Stimulated activated CD4-positive, alpha-beta T cell treated with anti-CD3 and anti-CD28 coated beads, Interleukin-1b, Interleukin-23, amount 100 ng/mL, for 1 hour (primary cell): ENCODE measurements around the gene PLEK2.
"Not testable (repeated sequence)": the region's sequence is repeated elsewhere in the genome, so short reads cannot be mapped to it uniquely, and the experiment has no call there.

Experiments used
- DNase-seq, 2 donors: peaks; one replicate each; pipeline ENCODE4 v3.0.0-alpha.2; 2020; ENCODE audit warnings: low read depth in 2 of 2

PLEK2 gene, protein sequence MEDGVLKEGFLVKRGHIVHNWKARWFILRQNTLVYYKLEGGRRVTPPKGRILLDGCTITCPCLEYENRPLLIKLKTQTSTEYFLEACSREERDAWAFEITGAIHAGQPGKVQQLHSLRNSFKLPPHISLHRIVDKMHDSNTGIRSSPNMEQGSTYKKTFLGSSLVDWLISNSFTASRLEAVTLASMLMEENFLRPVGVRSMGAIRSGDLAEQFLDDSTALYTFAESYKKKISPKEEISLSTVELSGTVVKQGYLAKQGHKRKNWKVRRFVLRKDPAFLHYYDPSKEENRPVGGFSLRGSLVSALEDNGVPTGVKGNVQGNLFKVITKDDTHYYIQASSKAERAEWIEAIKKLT

DNA sequence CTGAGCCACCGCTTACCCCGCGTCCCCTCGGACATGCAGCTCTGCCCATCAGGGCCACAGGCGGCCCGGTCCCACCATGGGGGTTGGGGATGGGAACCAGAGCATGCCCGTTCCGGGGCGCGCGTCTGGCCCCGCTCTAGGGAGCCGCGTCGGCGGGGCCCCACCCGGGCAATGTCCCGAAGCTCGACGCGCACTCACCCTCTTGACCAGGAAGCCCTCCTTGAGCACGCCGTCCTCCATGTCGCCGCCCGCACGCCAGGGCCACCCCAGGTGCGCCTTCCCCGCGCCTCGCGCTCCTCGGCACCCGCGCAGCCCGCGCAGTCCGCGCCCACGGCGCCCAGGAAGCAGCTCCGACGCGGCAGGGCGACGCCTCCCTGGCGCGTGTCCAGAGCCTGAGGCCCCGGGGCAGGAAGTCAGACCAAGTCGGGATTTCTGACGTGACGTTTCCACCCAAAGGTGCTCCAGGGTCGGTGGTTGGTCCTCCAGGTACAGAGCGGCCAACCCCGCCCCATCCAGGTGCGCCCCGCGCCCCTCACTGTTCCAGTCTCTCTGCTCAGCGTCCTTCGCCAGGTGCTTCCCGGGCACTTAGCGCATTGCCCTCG lies at the start of gene PLEK2:
TSS of gene PLEK2 (minus strand) at position 346 of the 602 bp plus-strand sequence. CDS start at position 240, 106 bp downstream.
- DNase-seq = peak in 1 of 2 donors; percentile 23

DNA sequence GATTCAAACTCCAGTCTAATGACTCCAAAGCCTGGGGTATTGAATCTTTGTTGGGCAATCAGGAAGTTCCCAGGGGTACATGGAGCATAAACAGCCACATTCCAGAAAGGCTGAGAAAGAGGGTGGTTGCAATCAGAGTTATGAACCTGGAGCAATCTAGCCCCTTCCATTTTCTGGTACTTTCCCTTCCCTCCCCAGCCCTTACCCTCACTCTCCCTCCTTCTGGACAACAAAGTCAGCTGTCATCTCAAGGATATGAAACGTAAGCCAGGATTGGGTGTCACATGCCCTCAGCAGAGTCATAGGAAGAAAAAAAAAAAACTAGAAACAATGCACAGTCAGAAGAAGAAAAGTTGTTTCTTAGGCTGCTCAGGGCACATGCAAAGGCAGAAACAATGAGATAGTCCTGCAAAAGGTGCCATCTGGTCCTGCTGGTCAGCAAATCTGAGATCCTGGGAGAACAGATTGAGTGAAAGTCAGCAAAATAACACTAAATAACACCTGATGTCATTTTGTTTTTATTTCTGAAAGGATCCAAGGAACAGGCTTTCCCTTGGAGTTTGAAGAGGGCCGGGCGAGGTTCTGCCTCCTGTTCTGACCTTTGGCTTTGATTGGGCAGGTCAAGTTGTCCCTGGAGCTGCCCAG lies 49.5 kb upstream of the PLEK2 start:
- DNase-seq = no peak

DNA sequence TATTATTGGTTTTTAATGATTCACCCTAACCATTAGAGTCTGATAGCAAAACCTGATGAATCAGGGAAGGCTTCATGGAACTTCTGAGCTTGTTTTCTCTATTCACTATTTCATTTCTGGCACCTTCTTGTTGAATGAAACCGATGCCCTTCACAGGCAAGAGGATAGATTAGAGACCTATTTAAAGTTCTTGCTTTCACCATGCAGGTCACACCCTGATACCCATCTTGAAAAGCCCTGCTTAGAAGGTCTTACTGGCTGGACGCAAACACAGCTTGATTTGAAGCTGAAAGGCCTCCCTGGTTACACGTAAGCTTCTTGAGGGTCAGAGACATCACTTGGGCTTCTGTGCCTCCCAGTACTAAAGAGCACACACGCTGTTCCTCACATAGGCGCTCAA lies 47.4 kb upstream of the PLEK2 start:
- DNase-seq = no peak

DNA sequence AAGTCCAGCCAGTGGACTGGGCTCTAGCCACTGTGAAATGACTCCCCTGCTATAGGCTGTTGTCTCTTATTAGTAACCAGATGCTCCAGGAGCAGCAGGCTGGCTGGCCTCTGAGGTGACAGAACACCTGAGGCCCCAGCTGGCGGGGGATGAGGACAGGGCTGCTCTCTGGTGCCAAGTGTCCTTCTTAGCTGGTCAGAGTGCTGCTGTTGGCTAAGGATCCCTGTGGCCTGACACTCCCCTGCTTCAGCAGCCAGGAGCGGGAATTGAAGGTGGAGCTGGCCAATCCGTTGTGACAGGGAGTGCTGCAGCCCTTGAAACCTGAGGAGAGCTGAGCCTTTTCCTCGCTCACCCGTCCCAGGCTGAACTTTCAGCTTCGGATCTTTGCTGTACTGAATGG lies 45.8 kb upstream of the PLEK2 start:
- DNase-seq = no peak

DNA sequence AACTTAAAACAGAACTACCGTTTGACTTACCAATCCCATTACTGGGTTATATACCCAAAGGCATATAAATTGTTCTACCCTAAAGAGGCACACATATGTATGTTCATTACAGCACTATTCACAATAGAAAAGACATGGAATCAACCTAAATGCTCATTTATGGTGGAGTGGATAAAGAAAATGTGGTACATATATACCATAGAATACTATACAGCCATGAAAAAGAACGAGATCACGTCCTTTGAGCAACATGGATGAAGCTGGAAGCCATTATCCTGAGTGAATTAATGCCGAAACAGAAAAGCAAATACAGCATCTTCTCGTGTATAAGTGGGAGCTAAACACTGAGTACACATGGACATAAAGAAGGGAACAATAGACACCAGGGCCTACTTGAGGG lies 44.8 kb upstream of the PLEK2 start:
- DNase-seq = no peak

DNA sequence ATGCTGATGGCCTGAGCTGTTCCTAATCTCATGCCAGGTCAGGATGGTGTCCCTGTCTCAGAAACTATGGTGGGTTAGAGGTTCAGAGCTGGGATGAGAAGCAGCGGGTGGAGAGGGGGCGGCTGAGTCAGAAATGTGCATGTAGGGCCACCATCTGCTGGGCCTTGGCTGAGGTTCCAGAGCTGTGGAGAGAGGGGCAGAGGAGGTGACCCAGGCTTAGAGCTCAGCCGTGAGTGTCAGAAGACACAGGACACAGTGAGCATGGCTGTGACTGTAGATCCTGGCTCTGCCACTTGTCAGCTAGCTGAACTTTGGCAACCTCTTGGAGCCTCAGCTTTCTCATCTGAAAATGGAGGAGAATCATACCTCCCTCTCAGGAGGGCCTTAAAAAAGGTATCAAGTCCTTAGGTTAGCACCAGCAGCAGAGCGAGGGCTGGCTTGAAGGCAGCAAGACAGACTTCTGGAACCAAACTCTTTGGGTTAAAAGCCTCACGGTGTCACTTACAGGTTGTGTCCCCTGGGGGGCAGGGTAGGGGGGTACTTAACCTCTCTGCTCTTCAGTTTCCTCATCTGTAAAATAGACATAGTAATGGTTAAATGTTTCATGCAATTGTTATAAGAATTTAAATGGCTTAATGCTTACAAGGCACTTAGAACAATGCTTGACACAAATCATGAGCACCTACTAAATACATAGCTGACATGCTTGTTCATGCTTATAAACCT lies 41.8 kb upstream of the PLEK2 start:
- no peak for DNase-seq

DNA sequence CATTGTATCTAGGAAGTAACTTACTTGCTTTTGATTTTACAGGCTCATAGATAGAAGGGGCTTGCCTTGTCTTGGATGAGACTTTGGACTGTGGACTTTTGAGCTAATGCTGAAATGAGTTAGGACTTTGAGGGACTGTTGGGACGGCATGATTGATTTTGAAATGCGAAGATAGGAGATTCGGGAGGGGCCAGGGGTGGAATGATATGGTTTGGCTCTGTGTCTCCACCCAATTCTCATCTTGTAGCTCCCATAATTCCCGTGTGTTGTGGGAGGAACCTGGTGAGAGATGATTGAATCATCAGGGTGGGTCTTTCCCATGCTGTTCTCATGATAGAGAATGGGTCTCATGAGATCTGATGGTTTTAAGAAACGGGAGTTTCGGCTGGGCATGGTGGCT lies 39.7 kb upstream of the PLEK2 start:
- DNase-seq = not testable (repeated sequence)

DNA sequence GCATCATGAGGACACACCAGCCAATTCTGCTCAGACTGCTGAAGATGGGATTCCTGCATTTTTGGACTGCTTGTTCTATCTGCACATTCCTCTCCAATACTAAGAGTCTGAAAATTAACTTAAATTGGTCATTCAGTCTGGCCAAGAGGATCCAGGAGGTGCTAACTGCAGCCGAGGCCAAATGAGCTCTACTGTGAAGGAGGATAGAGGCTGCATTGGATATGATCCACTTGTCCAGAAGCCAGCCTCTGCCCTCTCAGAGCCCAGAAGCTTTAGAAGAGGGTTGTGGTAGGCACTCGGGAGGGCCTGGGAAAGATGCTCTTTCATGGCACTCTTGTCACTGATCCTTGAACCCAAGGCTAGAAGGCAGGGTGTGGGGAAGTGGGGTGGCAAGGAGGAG lies 37.1 kb upstream of the PLEK2 start:
- no peak for DNase-seq

DNA sequence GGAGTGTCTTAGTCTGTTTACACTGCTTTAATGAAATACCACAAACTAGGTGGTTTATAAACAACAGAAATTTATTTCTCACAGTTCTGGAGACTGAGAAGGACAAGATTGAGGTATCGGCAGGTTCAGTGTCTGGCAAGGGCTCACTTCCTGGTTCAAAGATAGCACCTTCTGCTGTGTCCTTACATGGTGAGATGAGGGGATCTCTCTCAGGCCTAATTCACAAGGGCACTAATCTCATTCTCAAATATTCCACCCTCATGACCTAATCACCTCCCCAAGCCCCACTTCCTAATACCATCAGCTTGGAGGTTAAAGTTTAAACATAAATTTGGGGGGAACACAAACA lies 35.0 kb upstream of the PLEK2 start:
- no peak for DNase-seq

DNA sequence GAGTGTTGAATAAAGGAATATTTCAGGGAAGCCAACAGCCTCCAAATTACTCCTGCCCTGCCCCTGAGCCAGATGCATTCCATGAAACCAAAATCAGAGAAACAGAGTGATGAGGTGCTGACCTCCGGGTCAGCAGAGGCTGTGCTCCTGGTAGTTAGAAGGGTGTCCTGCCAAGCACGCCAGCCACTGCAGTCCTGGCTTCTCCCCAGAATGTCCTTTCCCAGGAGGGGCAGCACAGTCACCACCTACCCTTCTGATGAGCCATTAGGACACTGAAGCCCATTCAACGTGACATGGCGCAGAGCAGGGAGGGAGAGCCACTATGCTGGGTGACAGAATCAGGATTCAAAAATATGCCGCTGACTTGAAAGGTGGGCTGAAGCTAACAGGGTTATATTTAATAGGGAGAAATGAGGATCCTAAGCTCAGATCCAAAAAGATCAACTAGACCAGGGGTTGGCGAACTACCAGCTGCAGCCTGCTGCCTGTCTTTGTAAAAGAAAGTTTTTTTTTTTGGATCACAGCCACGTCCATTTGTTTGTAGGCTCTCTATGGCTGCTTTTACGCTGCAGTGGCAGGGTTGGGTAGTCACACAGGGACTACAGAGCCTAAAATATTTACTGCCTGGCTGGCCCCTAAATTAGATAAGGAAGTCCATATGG lies 34.5 kb upstream of the PLEK2 start:
- DNase-seq = no peak

DNA sequence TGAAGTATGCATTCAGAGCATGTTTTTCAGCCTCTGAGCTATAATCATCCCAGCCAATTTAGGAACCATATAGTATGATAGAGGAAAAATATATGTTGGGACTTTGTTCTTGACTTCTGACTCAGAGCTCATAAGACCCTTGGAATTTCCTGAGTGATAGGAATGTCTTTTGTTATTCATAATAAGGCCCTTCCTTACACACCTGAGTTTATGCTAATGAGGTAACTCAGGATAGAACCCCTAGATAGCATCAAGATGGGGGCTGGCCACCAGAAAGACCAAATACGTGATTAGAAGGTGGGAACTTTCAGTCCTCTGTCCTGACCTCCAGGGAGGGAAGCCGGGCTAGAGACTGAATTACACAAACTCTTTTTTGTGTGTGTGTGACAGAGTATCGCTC lies 32.4 kb upstream of the PLEK2 start:
- DNase-seq = no peak

DNA sequence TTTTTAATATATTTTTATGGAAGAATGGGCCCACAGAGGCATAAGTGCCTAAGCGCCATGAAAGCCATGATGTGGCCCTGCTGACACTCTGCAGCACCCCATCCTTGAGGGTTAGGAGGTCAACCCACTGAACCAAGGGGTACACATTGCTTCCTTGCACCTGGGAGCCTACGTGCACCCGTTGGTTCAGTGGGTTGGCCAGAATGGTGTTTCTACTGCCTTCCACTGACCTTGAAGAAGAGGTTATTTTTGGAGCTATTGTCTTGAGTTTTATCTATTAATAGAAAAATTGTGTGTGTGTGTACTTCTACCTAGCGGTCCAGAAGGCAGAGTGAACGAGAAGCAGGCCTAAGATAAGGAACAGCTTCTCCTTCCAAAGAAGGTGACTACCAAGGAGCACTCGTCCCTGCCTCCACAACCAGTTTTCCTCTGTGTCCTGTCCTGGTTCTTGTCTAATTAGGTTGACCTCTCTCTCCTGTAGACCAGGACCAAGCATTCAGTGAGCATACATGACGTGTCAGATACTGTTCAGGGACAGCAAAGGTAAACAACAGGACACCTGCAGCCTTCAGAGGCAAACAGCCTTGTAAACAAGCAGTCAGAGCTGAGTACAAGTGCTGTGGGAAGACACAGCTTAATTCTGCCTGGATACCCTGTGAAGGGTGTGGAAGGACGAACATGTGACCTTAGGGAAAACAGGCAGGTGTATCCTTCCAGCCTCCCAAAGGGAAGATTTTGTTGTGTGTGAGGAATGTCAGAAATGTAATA lies 30.4 kb upstream of the PLEK2 start:
- no peak for DNase-seq

DNA sequence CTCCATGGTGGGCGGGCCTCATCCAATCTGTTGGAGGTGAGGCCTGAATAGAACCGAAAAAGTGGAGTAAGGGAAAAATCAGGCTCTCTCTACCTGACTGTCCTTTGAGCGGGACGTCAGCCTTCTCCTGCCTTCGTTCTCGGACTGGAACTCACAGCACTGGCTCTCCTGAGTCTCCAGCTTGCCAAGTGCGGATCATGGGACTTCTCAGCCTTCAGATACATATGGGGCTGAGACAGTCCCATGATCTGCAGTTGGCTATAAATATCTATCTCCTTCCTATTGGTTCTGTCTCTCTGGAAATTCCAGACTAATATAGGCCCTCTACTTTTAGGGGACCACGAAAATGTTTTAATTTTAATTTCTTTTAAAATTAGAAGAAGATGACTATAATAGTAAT lies 29.7 kb upstream of the PLEK2 start:
- DNase-seq = no peak

DNA sequence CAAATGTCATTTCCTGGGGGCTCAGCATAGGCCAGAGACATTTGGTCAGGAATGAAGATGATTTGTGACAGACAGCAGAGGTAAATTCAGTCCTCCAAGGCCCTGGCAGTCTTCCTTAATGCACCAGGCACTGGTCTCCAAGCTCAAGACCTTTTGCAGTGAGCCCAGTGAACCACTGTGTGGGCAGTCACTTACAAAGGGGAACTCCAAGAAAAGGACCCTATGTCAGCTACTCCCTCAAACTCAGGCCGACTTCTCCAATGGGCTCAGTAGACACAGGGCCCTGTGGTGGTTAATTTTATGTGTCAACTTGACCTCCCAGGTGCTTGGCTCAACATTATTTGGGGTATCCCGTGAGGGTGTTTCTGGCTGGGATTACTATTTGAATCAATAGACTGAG lies 29.3 kb upstream of the PLEK2 start:
- no peak for DNase-seq

DNA sequence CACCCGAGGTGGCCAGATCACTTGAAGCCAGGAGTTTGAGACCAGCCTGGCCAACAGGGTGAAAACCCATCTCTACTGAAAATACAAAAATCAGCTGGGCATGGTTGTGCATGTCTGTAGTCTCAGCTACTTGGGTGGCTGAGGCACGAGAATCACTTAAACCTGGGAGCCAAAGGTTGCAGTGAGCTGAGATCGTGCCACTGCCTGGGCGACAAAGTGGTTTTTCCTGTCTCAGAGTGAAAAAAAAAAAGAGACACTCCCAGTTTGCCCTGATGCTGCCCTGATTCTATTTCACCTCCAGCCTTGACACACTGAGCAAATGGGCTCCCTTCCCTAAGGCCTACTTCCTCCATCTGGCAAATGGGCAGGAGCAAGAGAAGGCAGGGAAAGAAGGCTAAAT lies 28.5 kb upstream of the PLEK2 start:
- DNase-seq = no peak

DNA sequence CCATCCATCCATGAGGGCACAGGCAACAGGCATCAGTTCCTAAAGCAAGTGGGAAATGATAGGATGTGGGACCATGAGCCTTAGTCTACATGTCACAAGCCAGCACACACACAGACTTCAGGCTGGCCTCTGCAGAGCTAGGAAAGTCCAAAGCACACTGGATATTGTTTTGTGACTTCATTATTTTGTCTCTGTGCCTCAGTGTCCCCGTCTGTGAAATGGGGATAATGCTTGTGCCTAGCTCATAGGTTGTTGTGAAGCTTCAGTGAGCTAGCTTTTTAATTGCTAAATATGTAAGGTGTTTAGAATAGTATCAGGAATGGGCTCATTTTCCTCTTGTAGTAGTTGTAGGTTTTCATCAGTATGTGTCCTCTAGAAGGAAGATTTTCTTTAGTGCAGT lies 27.0 kb upstream of the PLEK2 start:
- no peak for DNase-seq

DNA sequence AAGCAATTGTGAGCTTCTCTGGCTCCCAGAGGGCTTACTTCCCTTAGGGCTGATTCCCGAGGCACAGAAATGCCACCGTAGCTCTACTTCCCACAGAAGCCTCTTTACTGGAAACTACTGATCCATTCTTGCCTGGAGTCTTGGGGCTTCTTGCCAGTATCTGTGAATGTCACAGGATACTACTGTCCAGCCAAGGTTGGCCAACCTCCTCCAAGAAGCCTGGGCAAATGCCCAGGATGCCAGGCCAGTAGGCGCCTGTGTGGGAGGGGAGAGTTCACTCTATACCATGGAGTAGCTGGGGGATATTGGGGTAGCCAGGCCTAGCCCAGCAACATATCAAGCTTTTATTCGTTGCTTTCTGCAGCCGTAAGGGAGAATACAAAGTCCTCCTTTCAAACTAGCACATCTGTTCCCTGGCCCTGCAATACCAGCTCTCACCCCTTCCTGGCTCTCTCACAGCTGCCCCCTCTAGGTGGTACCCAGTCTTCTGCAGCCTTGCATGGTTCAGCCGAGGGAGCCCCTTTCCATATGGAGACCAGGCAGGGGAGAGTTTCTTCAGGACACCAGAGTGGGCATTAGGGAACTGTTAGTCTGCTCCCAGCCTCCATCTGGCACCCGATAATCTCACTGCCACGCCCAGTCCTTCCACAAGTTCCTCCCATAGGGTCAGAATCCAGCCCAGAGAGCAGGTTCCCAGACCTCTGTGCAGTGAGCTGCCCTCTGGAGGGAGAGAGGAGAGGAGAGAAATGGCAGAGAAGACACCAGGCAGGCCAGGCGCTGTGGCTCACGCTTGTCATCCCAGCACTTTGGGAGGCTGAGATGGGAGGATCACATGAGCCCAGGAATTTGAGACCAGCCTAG lies 24.3 kb upstream of the PLEK2 start:
- DNase-seq = no peak

DNA sequence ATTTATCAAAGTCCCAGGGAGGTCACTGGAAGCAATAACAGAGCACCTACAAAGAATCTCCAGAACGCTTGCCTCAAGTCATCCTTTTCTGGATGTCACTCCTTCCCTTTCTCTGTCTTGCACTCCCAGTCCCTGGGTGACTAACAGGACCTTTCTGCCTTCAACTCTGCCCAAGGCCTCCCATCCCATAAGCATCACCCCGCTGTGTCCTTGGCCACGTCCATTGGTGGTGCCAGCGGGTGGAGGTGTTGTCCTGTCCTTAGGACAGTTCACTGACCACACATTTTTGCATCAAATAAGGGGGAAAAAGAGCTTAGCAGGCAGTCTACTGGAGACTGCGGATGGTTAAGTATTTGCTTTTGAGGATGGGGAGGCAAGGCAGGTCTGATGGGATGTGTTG lies 23.6 kb upstream of the PLEK2 start:
- DNase-seq = no peak

DNA sequence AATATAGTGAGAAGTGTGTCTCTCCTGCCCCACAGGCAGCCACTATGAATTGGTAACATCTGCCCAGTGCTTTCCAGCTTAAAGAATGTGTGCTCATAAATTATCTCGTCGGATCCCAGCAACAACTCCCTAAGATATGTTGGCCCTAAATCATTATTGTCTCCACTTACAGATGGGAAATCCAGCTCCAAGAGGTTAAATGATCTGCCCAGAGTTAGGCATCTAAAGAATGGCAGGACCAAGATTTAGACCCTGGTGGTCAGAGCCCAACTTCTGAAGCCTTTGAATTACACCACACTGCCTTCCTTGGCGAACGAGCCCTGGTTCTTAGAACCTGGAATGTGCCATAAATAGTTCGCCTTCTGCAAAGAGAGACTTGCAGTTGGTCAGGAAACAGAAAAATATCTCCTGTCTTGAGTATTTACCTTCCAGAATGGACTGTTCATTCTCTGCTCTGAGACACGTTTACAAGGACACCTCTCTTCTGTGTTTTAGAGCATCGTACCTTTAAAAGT lies 20.1 kb upstream of the PLEK2 start:
- no peak for DNase-seq
